GM12864 (cell line): ENCODE measurements around the gene ARRB2.

Source experiments
- DNase-seq: peaks from one replicate; pipeline ENCODE4 v3.0.0-alpha.2; 2011; ENCODE audit warnings: low read depth
- H3K4me3 ChIP-seq: 2 replicates; pipeline ENCODE4 v1.5.1; 2011; ENCODE audit warnings: mild to moderate bottlenecking, low read depth, low read length, control low read depth
- TF ChIP-seq, protein P1 (sequence below): IDR thresholded peaks from 2 replicates; pipeline ENCODE4 v1.5.1; 2011; ENCODE audit warnings: low read depth, mild to moderate bottlenecking, moderate library complexity, low read length, control low read depth, inconsistent platforms; ENCODE audit errors: missing control alignments

Gene ARRB2

GRCh38 chr17:4709794-4710692 lies at the start of gene ARRB2:
ARRB2 (plus strand) TSS chr17:4710632; CDS start chr17:4710722, 90 bp downstream.
- peak; percentile 93 for DNase-seq
- TF ChIP-seq, protein P1, sequence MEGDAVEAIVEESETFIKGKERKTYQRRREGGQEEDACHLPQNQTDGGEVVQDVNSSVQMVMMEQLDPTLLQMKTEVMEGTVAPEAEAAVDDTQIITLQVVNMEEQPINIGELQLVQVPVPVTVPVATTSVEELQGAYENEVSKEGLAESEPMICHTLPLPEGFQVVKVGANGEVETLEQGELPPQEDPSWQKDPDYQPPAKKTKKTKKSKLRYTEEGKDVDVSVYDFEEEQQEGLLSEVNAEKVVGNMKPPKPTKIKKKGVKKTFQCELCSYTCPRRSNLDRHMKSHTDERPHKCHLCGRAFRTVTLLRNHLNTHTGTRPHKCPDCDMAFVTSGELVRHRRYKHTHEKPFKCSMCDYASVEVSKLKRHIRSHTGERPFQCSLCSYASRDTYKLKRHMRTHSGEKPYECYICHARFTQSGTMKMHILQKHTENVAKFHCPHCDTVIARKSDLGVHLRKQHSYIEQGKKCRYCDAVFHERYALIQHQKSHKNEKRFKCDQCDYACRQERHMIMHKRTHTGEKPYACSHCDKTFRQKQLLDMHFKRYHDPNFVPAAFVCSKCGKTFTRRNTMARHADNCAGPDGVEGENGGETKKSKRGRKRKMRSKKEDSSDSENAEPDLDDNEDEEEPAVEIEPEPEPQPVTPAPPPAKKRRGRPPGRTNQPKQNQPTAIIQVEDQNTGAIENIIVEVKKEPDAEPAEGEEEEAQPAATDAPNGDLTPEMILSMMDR, result peak; percentile 68
- H3K4me3 ChIP-seq, result peak within 1 kb of the TSS; percentile 77

DNA sequence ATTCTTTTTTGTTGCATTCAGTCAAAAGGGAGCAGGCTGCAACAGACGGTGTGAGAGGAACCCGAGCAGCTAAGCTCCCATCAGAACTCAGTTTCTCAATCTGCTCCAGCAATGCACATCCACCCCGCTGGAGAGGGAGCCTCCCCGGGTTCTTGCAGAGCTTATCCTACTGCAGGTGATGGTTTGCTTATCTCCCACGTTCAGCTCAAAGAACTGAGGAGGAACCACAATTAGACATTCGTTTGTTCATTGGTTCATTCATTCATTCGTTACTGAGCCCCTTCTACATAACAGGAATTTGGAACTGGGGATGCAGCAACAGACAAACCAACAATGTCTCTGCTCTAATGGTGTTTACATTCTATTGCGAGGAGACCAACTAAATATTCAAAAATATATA lies 46.7 kb upstream of the ARRB2 start:
- TF ChIP-seq, protein P1, result no peak
- no peak overlapping the region for H3K4me3 ChIP-seq
- DNase-seq, result no peak

GRCh38 chr17:4664230-4664629 lies 46.2 kb upstream of the ARRB2 start:
- no peak for DNase-seq
- no peak overlapping the region for H3K4me3 ChIP-seq
- TF ChIP-seq, protein P1, result no peak

GRCh38 chr17:4665027-4665426 lies 45.4 kb upstream of the ARRB2 start:
- no peak overlapping the region for H3K4me3 ChIP-seq
- TF ChIP-seq, protein P1, result no peak
- no peak for DNase-seq

DNA sequence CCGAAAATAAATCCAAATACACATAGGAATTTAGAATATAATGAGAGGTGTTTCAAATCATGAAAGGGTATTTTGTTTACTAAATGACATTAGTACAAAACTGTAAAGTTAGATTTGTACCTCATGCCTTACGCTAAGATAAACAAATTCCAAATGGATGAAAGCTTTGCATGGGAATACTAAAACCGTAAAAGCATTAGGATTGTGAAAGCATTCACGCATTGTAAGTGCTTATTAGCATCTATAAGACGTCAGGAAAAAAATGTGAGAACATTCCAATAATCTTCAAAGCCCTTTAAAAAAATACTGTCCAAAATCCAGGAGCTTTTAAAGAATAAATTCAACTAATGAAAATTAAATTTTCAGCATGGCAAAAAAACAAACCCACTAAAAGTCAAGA lies 44.1 kb upstream of the ARRB2 start:
- DNase-seq, result no peak
- no peak overlapping the region for H3K4me3 ChIP-seq
- TF ChIP-seq, protein P1, result no peak

DNA sequence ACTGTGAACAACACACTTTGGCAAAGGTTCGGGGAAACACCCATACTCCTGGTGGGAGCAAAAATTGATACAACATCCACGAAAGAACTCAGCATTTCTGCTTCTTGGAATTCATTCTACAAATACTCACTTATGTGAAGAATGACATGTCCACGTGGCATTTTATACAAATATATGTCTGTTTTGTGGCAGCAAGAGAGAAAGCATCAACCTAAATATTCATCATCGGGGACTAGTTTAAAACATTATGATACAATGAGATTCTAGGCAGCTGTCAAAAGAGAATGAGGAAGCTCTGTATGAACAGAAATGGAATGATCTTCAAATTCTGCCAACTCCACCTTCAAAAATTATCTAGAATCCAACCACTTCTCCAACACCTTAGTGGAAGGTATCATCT lies 43.3 kb upstream of the ARRB2 start:
- DNase-seq, result no peak
- H3K4me3 ChIP-seq, result no peak overlapping the region
- TF ChIP-seq, protein P1, result no peak
